HL-60 (cell line): Measurements from ENCODE around the gene CTDSP1.

Experiments used
- DNase-seq, 2 experiments: peaks; one replicate each; pipeline ENCODE4 v3.0.0-alpha.2; 2010 to 2020; ENCODE audit warnings: low read depth in 1 of 2, low spot score in 1 of 2
- H3K27ac ChIP-seq: fragments of 250-450 bp; sonication (Bioruptor Pico); replicated peaks from 2 replicates; pipeline ENCODE4 v1.5.1; 2020; ENCODE audit warnings: mild to moderate bottlenecking, moderate library complexity
- H3K27me3 ChIP-seq: fragments of 250-450 bp; sonication (Bioruptor Pico); 2 replicates; pipeline ENCODE4 v1.5.1; 2021; ENCODE audit warnings: mild to moderate bottlenecking, moderate library complexity; ENCODE audit not compliant: insufficient read depth, poor library complexity, severe bottlenecking
- H3K4me3 ChIP-seq: replicated peaks from 2 replicates; pipeline ENCODE4 v1.5.1; 2011; ENCODE audit warnings: mild to moderate bottlenecking, control low read depth, low read length; ENCODE audit not compliant: insufficient read depth
- GABPA ChIP-seq: IDR thresholded peaks from 2 replicates; pipeline ENCODE4 v1.6.1; 2012; ENCODE audit warnings: low read depth
- POLR2AphosphoS5 ChIP-seq: IDR thresholded peaks from 2 replicates; pipeline ENCODE4 v1.6.1; 2012; ENCODE audit warnings: low read depth
- SPI1 ChIP-seq: IDR thresholded peaks from 2 replicates; pipeline ENCODE4 v1.6.1; 2012; ENCODE audit warnings: low read depth, mild to moderate bottlenecking, borderline replicate concordance
- TF ChIP-seq, protein P1 (sequence below): IDR thresholded peaks from 2 replicates; pipeline ENCODE4 v1.6.1; 2012; ENCODE audit warnings: low read depth; ENCODE audit not compliant: insufficient replicate concordance
- TF ChIP-seq, protein P2 (sequence below): IDR thresholded peaks from one replicate; pipeline ENCODE4 v1.5.1; 2011; ENCODE audit warnings: low read length, control low read depth, inconsistent platforms; ENCODE audit not compliant: insufficient read depth

Gene CTDSP1

DNA sequence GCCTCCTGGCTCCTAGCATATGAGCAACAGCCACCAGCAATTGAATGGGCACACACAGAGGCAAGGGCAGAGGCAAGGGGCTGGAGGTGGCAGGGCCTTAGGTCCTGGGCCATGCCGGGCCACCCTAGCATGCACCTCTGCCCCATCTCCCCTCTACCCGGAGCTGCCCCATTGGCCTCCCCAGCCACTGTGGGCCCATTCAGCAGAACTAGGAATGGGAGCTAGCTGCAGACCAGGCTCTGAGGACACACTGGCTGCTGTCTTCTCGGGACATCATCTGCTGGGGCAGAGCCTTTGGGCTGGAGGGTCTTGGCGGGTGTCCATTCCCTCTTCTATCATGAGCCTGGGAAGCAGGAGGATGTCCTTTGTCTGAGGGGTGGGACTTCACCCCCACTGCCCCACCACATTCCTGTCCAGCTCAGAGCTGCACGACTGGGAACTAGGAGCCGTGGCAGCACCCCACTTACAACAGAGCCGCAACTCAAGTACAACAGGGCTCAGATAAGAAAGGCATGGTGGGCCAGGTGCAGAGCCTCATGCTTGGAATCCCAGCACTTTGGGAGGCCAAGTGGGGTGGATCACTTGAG lies 20.1 kb downstream of the CTDSP1 start:
- no peak for DNase-seq
- Histone ChIP-seq H3K4me3 (no peak overlapping the region), H3K27me3 (no peaks in the 10 kb centered on the region), H3K27ac (no peak overlapping the region)
- TF ChIP-seq GABPA: no peak
- no peak for TF ChIP-seq POLR2AphosphoS5
- no peak for TF ChIP-seq SPI1
- TF ChIP-seq, protein P1, sequence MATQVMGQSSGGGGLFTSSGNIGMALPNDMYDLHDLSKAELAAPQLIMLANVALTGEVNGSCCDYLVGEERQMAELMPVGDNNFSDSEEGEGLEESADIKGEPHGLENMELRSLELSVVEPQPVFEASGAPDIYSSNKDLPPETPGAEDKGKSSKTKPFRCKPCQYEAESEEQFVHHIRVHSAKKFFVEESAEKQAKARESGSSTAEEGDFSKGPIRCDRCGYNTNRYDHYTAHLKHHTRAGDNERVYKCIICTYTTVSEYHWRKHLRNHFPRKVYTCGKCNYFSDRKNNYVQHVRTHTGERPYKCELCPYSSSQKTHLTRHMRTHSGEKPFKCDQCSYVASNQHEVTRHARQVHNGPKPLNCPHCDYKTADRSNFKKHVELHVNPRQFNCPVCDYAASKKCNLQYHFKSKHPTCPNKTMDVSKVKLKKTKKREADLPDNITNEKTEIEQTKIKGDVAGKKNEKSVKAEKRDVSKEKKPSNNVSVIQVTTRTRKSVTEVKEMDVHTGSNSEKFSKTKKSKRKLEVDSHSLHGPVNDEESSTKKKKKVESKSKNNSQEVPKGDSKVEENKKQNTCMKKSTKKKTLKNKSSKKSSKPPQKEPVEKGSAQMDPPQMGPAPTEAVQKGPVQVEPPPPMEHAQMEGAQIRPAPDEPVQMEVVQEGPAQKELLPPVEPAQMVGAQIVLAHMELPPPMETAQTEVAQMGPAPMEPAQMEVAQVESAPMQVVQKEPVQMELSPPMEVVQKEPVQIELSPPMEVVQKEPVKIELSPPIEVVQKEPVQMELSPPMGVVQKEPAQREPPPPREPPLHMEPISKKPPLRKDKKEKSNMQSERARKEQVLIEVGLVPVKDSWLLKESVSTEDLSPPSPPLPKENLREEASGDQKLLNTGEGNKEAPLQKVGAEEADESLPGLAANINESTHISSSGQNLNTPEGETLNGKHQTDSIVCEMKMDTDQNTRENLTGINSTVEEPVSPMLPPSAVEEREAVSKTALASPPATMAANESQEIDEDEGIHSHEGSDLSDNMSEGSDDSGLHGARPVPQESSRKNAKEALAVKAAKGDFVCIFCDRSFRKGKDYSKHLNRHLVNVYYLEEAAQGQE: no peak
- TF ChIP-seq, protein P2, sequence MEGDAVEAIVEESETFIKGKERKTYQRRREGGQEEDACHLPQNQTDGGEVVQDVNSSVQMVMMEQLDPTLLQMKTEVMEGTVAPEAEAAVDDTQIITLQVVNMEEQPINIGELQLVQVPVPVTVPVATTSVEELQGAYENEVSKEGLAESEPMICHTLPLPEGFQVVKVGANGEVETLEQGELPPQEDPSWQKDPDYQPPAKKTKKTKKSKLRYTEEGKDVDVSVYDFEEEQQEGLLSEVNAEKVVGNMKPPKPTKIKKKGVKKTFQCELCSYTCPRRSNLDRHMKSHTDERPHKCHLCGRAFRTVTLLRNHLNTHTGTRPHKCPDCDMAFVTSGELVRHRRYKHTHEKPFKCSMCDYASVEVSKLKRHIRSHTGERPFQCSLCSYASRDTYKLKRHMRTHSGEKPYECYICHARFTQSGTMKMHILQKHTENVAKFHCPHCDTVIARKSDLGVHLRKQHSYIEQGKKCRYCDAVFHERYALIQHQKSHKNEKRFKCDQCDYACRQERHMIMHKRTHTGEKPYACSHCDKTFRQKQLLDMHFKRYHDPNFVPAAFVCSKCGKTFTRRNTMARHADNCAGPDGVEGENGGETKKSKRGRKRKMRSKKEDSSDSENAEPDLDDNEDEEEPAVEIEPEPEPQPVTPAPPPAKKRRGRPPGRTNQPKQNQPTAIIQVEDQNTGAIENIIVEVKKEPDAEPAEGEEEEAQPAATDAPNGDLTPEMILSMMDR: no peak

DNA sequence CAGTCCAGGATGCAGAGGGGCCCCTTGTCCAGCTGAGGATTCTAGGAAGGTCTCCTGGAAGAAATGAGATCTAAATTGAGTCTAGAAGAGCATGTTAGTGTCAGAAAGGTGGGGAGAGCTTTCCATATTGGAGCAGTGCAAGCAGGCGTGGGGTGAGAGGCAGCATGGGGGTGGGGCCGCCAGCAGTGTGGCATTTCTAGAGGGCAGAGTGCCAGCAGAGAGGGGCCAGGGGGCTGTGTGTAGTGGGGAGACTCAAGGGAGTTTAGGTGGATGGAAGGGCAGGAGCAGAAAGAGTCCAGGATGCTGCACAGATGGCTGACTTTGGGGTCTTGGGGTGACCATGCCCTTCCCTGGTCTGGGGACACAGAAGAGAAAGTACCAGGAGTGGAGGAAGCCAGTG lies 21.4 kb downstream of the CTDSP1 start:
- Histone ChIP-seq H3K4me3 (no peak overlapping the region), H3K27ac (no peak overlapping the region), H3K27me3 (no peaks in the 10 kb centered on the region)
- no peak for DNase-seq
- TF ChIP-seq, protein P2: no peak
- TF ChIP-seq GABPA (no peak), SPI1 (no peak), POLR2AphosphoS5 (no peak)
- TF ChIP-seq, protein P1: no peak

DNA sequence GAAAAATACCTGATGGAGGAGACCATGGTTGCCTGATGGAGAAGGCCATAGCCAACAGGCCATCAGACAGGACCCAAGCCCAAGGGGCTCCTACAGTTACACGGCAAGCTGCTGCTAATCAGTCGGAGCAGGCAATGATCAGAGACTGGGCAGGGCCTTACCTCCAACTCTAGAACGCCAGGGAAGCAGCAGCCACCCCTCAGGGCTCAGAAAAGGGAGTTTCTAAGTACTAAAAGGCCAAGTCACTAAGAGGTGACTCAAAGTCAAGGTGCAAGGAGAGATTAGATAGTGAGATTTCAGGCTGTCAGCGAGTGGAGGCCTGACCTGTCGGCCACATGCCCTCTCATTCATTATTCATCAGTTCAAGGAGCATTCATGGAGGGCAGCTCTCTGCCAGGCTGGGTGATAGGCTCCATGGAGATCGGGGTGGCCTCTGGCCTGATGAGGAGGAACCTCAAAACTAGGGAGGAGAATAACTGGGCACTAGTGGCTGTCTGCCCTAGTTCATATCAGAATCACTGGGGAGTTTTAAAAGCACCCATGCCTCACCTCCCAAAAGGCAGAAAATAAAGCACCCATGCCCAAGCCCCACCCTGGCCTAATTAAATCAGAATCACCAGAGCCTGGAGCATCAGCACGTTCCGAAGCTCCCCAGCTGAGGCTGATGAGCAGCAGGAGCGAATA lies 22.9 kb downstream of the CTDSP1 start:
- Histone ChIP-seq H3K27me3 (no peaks in the 10 kb centered on the region), H3K4me3 (no peak overlapping the region), H3K27ac (no peak overlapping the region)
- DNase-seq: no peak
- no peak for TF ChIP-seq SPI1
- TF ChIP-seq, protein P2: no peak
- TF ChIP-seq POLR2AphosphoS5: no peak
- TF ChIP-seq GABPA: no peak
- TF ChIP-seq, protein P1: no peak
